Epithelial cell of prostate (primary cell): ENCODE measurements around the gene TNK1.

Source experiments
- DNase-seq: peaks from one replicate; pipeline ENCODE4 v3.0.0-alpha.2; 2011; ENCODE audit warnings: low read depth, low spot score
- H3K27ac ChIP-seq: fragments of 450-650 bp; 2 replicates; pipeline ENCODE4 v1.5.1; 2017; ENCODE audit warnings: mild to moderate bottlenecking

The TNK1 gene

DNA sequence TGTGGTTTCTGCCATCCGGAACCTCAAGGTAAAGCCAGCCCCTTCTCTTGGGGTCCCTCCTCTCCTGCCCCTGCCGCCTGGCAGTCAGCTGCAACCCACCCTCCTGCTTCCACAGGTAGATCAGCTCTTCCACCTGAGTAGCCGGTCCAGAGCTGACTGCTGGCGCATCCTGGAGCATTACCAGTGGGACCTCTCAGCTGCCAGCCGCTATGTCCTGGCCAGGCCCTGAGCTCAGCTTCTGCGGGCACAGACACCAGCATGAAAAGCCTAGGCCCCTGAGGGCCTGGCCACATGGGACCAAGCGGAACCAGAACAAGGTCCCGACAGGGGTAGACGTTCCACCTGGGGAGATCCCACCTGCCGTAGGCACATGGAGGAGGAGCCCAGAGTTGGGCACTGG lies 8.0 kb downstream of the TNK1 start:
- H3K27ac ChIP-seq, result no peak overlapping the region
- no peak for DNase-seq

DNA sequence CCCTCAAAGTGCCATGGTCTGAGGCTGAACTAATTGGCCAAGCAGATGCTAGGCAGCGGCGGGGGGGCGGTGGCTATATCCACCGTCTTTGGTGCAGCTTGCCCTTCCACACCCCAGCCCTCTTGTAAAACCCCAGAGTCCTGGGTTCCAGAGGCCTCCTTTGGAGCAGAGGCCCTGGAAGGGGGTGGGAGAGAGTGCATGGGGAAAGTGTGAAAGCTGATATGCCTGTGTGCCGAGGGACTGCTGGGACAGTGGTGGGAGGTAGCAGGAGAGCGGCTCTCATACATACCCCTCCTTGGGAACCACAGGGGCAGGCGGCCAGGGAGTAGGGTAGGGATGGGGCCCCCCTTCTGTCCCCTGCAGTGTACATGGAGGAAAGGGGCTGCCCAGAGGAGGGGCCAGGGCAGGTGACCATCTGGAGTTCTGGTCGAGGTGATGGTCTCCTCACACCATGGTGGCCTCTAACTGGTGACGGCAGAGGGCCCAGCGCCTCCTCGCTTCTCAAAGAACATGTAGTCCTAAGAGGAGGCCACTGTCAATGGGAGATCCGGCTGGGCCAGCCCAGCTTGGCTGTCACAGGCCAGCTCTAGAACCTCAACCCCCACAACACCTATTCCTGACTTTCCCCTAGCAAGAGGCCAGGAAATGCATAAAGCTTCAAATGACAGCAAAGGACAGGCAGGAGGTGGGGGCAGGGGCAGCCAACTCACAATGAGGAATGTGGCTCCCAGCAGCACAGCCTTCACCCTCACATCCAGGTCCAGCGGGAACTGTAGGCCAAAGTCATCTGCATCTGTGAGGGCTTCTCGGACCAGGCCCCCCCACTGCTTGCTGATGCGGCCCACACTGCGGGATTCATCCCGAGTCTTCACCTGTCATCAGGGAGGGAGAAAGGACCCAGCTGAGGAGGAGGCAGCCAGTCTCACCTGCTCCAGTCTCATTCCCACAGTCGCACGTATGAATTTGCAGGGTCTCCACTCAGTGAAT lies 9.3 kb downstream of the TNK1 start:
- DNase-seq, result no peak
- H3K27ac ChIP-seq, result no peak overlapping the region

DNA sequence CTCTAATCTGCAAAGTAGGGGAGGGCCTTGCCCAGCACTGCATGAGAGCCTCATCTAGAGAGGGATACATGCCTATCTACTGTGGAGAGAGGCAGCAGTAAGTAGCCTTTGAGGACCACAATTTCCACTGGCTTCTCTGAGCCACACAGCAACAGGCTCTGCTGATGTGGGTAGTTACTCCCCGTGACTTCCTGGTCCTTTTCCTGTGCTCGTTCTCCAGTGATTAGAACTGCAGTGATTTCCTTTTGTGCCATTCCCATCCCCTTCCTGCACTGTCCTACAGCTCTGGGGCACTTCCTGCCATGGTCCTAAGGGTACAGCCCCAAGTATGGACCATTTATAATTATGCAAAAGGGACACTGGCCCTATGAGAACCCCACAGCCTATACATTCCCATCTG lies 10.4 kb downstream of the TNK1 start:
- no peak for DNase-seq

GRCh38 chr17:7392696-7393612 lies 12.1 kb downstream of the TNK1 start:
- DNase-seq, result no peak
- H3K27ac ChIP-seq, result peak overlapping the region; percentile 87

More for the DNA sequence above, 10.4 kb downstream of the TNK1 start:
- no peak overlapping the region for H3K27ac ChIP-seq

GRCh38 chr17:7393613-7394451 lies 12.9 kb downstream of the TNK1 start:
- no peak for DNase-seq
- H3K27ac ChIP-seq, result peak overlapping the region; percentile 87

DNA sequence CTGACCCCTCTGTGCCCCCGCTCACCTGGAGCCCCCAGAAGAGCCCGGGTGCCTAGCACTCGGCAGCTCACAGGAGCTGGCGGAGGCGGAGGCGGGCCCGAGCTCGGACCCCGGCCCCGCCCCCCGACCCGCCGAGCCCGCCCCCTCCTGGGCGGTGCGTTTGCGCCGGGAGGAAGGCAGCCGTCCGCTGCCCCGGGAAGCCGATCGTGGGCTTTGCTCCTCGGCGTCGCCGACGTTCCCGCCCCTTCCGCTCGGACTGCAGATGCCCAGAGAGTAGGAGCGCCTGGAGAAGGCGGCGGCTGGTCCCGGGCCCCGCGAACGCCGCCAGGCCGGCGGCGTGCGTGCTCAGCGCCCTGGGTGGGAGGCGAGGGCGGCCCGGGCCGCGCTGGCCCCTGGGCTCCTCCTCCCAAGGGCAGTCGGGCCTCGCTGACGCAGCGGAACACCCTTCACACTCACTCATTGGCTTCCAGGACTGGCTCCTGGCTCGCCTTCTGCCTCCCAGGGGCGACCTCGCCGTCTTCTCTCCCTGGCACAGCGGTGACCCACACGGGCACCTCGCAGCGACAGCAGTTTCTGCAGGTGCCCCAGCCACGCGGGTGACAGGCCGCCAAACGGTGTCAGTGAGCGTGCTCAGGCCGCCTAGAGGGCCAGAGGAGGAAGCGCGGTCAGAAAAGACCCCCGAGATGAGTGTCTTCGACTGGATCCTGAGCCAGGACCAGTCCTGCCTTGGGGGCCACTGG lies 13.7 kb downstream of the TNK1 start, which contains the start of gene PLSCR3:
Gene PLSCR3 (minus strand): TSS at position 74 of the 740 bp plus-strand sequence. CDS start 415 bp downstream, outside the sequence.
- no peak for DNase-seq
- H3K27ac ChIP-seq, result peak within 1 kb of the TSS; percentile 87

GRCh38 chr17:7396147-7396546 lies 15.3 kb downstream of the TNK1 start:
- DNase-seq, result no peak
- no peak overlapping the region for H3K27ac ChIP-seq

GRCh38 chr17:7398612-7399011 lies 17.7 kb downstream of the TNK1 start:
- no peak for DNase-seq
- no peak overlapping the region for H3K27ac ChIP-seq

DNA sequence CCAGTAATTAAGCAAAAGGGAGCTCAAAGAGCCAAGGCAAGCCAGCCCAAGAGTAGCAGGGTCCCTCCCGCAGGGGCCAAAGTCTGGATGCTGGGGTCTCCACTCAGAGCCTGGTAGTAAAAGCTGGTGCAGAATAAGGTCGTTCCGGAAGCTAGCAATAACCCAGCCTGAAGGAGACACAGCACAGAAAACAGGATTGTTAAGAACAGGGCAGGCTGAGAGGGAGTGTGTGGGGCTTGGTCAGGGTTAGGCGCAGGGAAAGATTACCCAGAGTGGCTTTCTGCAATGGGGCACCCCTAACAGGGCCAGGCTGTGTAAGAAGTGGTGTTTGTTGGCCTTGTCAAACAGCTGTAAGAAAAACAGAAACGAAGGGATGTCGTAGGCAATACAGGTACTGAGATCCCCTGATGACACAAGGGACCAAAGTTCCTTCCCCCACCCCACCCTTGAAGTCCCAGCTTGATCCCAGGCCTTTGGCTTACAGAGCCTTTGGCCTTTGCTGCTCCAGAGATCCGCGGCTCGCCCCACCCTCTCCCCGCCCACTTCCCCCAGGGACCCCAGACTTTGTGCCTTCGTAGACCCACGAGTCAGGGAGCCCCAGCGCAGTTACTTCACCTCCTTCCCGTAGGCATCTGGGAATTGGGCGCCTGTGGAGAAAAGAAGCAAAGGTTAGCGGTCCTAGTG lies 22.3 kb downstream of the TNK1 start:
- H3K27ac ChIP-seq, result peak overlapping the region; percentile 59
- DNase-seq, result no peak

GRCh38 chr17:7403727-7403976 lies 22.8 kb downstream of the TNK1 start:
- H3K27ac ChIP-seq, result peak overlapping the region; percentile 59
- DNase-seq, result no peak

- DNase-seq, result peak; percentile 96
Observed at GRCh38 chr17:7403977-7404736, 23.3 kb downstream of the TNK1 start, which contains the start of gene TMEM256. Gene TMEM256, minus strand, starts transcription at chr17:7404097. Its CDS starts 13 bp downstream, at chr17:7404084.

DNA sequence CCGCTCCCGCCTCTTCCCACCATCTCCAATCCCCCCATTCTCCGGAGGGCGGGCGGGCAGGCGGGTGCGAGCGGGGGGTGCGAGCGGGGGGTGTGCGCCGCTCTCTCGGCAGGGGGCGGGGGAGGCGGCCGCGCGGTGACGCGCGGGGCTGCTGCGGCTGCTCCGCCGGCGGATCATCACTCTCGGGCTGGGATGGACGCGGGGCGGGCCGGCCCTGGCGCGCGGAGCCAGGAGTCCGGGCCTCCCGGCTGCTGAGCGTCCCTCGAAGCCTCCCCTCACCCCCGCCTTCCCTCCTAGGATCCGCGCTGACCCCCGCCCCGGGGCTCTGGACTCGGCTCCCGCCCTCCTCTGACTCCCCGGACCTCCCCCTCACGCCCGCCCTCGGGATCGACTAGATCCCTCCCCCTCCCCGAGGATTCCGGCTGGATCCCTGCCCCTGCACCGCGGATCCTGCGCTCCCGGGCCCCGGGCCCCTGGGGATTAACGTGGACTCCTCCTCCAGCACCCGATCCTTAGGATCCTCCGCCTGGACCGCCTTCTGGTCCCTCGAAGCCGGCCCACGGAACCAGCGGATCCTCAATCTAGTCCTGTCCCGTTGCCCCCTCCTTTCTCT lies 24.0 kb downstream of the TNK1 start:
- DNase-seq, result no peak

More at GRCh38 chr17:7403977-7404736, 23.3 kb downstream of the TNK1 start, which contains the start of gene TMEM256:
- H3K27ac ChIP-seq, result peak within 1 kb of the TSS; percentile 59

DNA sequence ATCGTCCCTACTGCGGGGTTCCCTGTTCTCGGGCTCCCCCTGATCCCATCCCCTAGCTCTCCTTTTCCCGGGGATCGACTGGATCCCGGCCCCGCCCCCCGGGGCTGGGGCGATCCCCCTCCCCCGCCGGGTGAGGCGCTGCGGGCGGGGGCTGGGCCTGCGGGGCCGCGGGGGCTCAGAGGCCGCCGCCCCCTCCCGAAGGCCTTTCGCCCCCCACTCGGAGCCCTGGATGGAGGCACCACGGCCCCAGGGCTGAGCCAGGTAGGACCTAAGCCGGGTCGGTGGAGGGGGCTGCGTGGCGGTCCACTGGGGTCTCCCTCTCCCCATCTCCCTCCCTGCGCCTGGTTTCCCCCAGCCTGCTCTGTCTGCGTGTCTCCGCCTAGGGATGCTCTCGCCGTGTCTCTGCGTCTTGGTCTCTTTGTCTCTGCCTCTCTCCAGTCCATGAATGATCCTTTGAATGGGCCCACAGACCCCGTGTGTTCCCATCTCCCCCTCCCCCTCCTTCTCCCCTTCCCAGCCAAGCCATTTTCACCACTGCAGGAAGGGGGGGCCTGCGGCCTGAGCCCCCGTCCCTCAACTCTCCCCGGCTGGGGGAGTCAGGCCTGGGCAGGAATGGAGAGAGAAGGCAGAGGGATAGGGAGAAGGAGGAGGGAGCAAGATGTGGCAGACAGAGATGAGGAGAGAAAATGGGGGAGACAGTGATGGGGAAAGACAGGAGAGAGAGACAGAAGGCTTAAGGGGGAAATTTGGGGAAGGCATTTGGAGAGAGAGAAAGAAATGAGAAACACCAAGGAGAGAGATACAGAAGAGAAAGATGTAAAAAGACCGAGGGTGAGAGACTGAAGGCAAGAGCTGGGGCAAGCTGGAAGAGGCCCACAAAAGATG lies 24.7 kb downstream of the TNK1 start:
- no peak overlapping the region for H3K27ac ChIP-seq
- no peak for DNase-seq

More for the DNA sequence above, 24.0 kb downstream of the TNK1 start:
- peak overlapping the region; percentile 59 for H3K27ac ChIP-seq

- H3K27ac ChIP-seq, result no peak overlapping the region
- no peak for DNase-seq
Observed at GRCh38 chr17:7406235-7406825, 25.4 kb downstream of the TNK1 start.

DNA sequence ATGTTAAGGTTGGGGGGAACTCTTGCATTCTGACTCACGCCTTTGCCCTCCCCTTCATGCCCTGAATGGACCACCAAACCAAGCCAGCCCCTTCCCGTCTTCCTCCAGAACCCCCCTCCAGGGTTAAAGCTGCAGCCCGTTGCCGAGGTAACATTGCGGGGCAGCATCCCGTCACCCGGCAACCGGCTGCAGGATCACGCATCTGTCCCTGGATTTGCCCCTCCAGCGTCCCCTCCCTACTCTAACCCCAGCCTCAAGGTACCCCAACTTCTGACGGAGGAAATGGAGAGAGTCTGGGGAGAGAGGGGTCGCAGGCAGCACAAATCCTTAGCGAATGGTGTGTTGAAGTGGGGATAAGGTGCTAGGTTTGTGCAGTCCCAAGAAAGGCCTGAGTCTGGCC lies 26.2 kb downstream of the TNK1 start:
- no peak overlapping the region for H3K27ac ChIP-seq
- no peak for DNase-seq
